GM12873 (cell line): Measurements from ENCODE around the gene HLA-F.

Source experiments
- CTCF ChIP-seq: IDR thresholded peaks from 2 replicates; pipeline ENCODE4 v1.5.1; 2012; ENCODE audit warnings: low read depth, mild to moderate bottlenecking, moderate library complexity, low read length, control low read depth; ENCODE audit not compliant: insufficient read depth; ENCODE audit errors: missing control alignments

The HLA-F gene

GRCh38 chr6:29764422-29765196 is 41.4 kb downstream of the HLA-F start:
- TF ChIP-seq CTCF: no peak

GRCh38 chr6:29769336-29769735 is 46.1 kb downstream of the HLA-F start:
- TF ChIP-seq CTCF: no peak

- no peak for TF ChIP-seq CTCF
Measured at GRCh38 chr6:29770306-29770705, 47.1 kb downstream of the HLA-F start.

- no peak for TF ChIP-seq CTCF
Measured at GRCh38 chr6:29776684-29777083, 53.5 kb downstream of the HLA-F start.
